GM23338 (cell line): Measurements from ENCODE around the gene SLC17A6. TPM values are rescaled to one million over a fixed set of nuclear protein-coding genes. Genes with fewer than 3 reads are reported as not detected.

Experiments
- ETS1 ChIP-seq: IDR thresholded peaks from 2 replicates; pipeline ENCODE4 v1.6.1; 2016; ENCODE audit warnings: antibody characterized with exemption
- EZH2 ChIP-seq: fragments of 200-600 bp; sonication (generic); IDR thresholded peaks from one replicate; pipeline ENCODE4 v1.8.0; 2017; ENCODE audit warnings: antibody characterized with exemption, mild to moderate bottlenecking, low read depth; ENCODE audit not compliant: unreplicated experiment
- JUNB ChIP-seq: IDR thresholded peaks from one replicate; pipeline ENCODE4 v1.6.1; 2016; ENCODE audit warnings: antibody characterized with exemption; ENCODE audit not compliant: unreplicated experiment
- REST ChIP-seq: IDR thresholded peaks from one replicate; pipeline ENCODE4 v1.6.1; 2018; ENCODE audit warnings: antibody characterized with exemption; ENCODE audit not compliant: unreplicated experiment
- ZNF114 ChIP-seq: fragments of 250-450 bp; sonication (Bioruptor Pico); IDR thresholded peaks from 2 replicates; pipeline ENCODE4 v1.5.0; 2020; ENCODE audit warnings: mild to moderate bottlenecking, moderate library complexity
- ZNF462 ChIP-seq: fragments of 250-450 bp; sonication (Bioruptor Pico); IDR thresholded peaks from 2 replicates; pipeline ENCODE4 v1.5.0; 2020; ENCODE audit warnings: mild to moderate bottlenecking, moderate library complexity
- polyA plus RNA-seq: library from polyadenylated mRNA; unstranded; fragments of >200 nt; fragmentation: Nextera tagmentation; extraction: Ambion mirVana; gene quantifications from 2 replicates; pipeline ENCODE4 v1.2.1, GENCODE V29; 2016
- total RNA-seq: library from RNA; depleted of rRNA; stranded (reverse); fragments of >200 nt; shearing (Covaris generic); gene quantifications from 2 replicates; pipeline ENCODE4 v1.2.3, GENCODE V29; 2014

The SLC17A6 gene
- total and polyA plus RNA-seq, 2 experiments from 2014 or later, result 0.31 TPM

DNA sequence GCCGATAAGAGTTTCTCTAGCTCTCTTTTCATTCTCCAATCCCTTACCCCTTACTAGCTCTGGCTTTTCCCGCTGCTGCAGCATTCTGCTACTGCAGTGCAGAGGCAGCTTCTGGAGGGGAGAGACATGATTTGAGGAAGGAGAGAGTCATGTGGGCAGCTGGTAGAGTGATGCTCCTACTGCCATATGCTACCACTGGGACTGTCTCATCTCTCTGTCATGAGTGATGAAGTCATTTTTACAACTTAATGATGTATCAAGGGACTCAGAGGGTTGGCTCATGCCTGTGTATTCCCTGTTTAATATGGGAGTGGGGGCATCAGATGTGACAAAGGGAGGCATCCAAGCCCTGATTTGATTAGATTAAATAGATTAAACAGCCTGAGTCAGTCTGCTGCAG lies 11.3 kb downstream of the SLC17A6 start (continued):
- TF ChIP-seq ZNF462 (CRISPR knock-in tag), result no peak
- no peak for TF ChIP-seq ZNF114
- no peak for TF ChIP-seq EZH2
- TF ChIP-seq REST, result no peak
- TF ChIP-seq ETS1, result no peak
- TF ChIP-seq JUNB, result no peak
